Endothelial cell (in vitro differentiated cells): ENCODE results near the gene CAV1. TPM values are rescaled to one million over a fixed set of nuclear protein-coding genes. Genes with fewer than 3 reads are reported as not detected.
"Not testable (repeated sequence)": the region's sequence is repeated elsewhere in the genome, so short reads cannot be mapped to it uniquely, and the experiment has no call there.

Experiments
- DNase-seq: peaks from one replicate; pipeline ENCODE4 v3.0.0; 2021; ENCODE audit warnings: low spot score
- H3K27ac Mint-ChIP-seq: one replicate; pipeline ENCODE4 v1.8.0; 2021; ENCODE audit warnings: mixed read lengths, inconsistent platforms; ENCODE audit not compliant: unreplicated experiment
- H3K27me3 Mint-ChIP-seq: one replicate; pipeline ENCODE4 v1.8.0; 2021; ENCODE audit warnings: mild to moderate bottlenecking, moderate library complexity, mixed read lengths, inconsistent platforms; ENCODE audit not compliant: unreplicated experiment
- H3K36me3 Mint-ChIP-seq: one replicate; pipeline ENCODE4 v1.8.0; 2021; ENCODE audit warnings: mild to moderate bottlenecking, low read depth, mixed read lengths, inconsistent platforms; ENCODE audit not compliant: unreplicated experiment
- H3K4me1 Mint-ChIP-seq: one replicate; pipeline ENCODE4 v1.8.0; 2021; ENCODE audit warnings: mild to moderate bottlenecking, mixed read lengths, inconsistent platforms; ENCODE audit not compliant: unreplicated experiment
- H3K4me3 Mint-ChIP-seq: one replicate; pipeline ENCODE4 v1.8.0; 2021; ENCODE audit warnings: mild to moderate bottlenecking, mixed read lengths, inconsistent platforms; ENCODE audit not compliant: unreplicated experiment
- H3K9me3 Mint-ChIP-seq: one replicate; pipeline ENCODE4 v1.8.0; 2021; ENCODE audit warnings: mixed read lengths, inconsistent platforms; ENCODE audit not compliant: unreplicated experiment
- long read RNA-seq: library from polyadenylated mRNA; unstranded; transcript quantifications from one replicate; pipeline ENCODE4 v2.0.0, GENCODE V29; 2020; ENCODE audit not compliant: unreplicated experiment
- total RNA-seq: library from RNA; stranded (reverse); fragmentation: NEBNext Ultra II Directional; extraction: Animal tissue kit (Norgen Biotek cat#: 25700); gene quantifications from one replicate; pipeline ENCODE4 v1.2.1, GENCODE V29; 2021; ENCODE audit not compliant: unreplicated experiment
- TF ChIP-seq, protein P1 (sequence below): fragments of 200-600 bp; sonication (generic); IDR thresholded peaks from one replicate; pipeline ENCODE4 v1.5.0; 2021; ENCODE audit warnings: antibody characterized with exemption; ENCODE audit not compliant: unreplicated experiment

The CAV1 gene, protein sequence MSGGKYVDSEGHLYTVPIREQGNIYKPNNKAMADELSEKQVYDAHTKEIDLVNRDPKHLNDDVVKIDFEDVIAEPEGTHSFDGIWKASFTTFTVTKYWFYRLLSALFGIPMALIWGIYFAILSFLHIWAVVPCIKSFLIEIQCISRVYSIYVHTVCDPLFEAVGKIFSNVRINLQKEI
- 48.2 TPM for total RNA-seq
- long read RNA-seq, transcript CAV1-201 (3 exons, 2,704 nt) = major isoform, 25 of 39 reads
- long read RNA-seq, transcript CAV1-202 (2 exons, 2,628 nt) = minor isoform, 6 of 39 reads
- long read RNA-seq, partial matches to known transcripts = 0 of 39 reads
- long read RNA-seq, other reads (novel, unspliced or antisense) = 4 of 39 reads

DNA sequence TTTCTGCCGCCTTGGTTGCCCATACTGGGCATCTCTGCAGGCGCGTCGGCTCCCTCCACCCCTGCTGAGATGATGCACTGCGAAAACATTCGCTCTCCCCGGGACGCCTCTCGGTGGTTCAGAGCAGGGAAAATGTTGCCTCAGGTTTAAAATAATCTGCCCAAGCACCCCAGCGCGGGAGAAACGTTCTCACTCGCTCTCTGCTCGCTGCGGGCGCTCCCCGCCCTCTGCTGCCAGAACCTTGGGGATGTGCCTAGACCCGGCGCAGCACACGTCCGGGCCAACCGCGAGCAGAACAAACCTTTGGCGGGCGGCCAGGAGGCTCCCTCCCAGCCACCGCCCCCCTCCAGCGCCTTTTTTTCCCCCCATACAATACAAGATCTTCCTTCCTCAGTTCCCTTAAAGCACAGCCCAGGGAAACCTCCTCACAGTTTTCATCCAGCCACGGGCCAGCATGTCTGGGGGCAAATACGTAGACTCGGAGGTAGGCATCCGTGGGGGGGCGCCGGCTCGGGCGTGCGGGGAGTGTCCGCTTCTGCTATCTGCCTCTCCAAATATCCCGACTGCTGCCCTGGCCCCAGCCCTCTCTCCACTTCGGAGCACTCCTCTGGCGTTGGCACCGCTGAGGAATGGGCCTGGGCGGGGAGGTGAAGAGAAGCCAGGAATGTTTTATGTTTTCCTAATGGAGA, at the start of gene CAV1:
CAV1 (plus strand) TSS at position 428 of the 689 bp plus-strand sequence; CDS start at position 455, 27 bp downstream.
- Mint-ChIP-seq H3K27ac (peak within 1 kb of the TSS; percentile 48), H3K9me3 (no peaks in the 10 kb centered on the region), H3K27me3 (peaks cover 9% of the 10 kb centered on the region), H3K36me3 (no peaks in the 10 kb centered on the region), H3K4me3 (peak within 1 kb of the TSS; percentile 91), H3K4me1 (peaks cover 28% of the 10 kb centered on the region)
- TF ChIP-seq, protein P1, sequence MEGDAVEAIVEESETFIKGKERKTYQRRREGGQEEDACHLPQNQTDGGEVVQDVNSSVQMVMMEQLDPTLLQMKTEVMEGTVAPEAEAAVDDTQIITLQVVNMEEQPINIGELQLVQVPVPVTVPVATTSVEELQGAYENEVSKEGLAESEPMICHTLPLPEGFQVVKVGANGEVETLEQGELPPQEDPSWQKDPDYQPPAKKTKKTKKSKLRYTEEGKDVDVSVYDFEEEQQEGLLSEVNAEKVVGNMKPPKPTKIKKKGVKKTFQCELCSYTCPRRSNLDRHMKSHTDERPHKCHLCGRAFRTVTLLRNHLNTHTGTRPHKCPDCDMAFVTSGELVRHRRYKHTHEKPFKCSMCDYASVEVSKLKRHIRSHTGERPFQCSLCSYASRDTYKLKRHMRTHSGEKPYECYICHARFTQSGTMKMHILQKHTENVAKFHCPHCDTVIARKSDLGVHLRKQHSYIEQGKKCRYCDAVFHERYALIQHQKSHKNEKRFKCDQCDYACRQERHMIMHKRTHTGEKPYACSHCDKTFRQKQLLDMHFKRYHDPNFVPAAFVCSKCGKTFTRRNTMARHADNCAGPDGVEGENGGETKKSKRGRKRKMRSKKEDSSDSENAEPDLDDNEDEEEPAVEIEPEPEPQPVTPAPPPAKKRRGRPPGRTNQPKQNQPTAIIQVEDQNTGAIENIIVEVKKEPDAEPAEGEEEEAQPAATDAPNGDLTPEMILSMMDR = no peak
- peak; percentile 39 for DNase-seq

DNA sequence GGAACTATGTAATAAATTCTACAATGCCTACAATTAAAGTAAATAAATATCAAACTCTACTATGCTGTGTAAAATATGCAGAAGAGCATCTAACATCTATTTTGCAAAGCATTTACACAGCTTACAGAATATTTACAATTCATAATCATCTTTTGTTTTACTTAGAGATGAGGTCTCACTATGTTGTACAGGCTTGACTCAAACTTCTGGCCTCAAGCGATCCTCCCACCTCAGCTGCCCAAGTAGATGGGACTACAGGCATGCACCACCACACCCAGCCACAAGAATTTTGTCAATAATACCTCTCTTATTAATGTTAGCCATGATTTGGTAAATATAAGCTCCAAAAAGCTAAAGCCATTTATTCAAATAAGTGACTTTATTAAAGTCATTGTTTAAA, 47.2 kb upstream of the CAV1 start:
- no peaks in the 10 kb centered on the region for H3K4me1 Mint-ChIP-seq
- TF ChIP-seq, protein P1 = no peak
- no peaks in the 10 kb centered on the region for H3K9me3 Mint-ChIP-seq
- no peak overlapping the region for H3K27ac Mint-ChIP-seq
- no peak for DNase-seq
- no peaks in the 10 kb centered on the region for H3K27me3 Mint-ChIP-seq
- H3K4me3 Mint-ChIP-seq = no peak overlapping the region
- no peaks in the 10 kb centered on the region for H3K36me3 Mint-ChIP-seq

DNA sequence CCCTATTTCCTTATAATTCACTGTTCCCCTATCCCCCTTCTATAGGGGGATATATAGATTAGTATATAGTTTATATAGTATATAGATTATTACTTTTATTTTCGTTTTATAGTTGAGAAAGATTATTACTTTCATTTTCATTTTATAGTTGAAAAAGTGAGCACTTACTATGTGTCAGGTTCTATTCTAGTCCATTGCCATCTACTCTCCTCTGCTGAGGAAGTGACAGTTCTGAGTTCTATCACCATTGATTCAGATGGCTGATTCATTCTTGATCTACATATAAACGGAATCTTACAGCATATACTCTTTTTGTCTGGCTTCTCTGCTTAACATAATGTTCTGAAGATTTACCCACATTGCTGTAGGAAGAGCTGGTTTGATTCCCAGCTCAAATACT, 46.0 kb upstream of the CAV1 start:
- H3K27ac Mint-ChIP-seq = no peak overlapping the region
- H3K27me3 Mint-ChIP-seq = no peaks in the 10 kb centered on the region
- no peaks in the 10 kb centered on the region for H3K4me1 Mint-ChIP-seq
- no peak overlapping the region for H3K4me3 Mint-ChIP-seq
- TF ChIP-seq, protein P1 = no peak
- DNase-seq = no peak
- H3K9me3 Mint-ChIP-seq = no peaks in the 10 kb centered on the region
- H3K36me3 Mint-ChIP-seq = no peaks in the 10 kb centered on the region

DNA sequence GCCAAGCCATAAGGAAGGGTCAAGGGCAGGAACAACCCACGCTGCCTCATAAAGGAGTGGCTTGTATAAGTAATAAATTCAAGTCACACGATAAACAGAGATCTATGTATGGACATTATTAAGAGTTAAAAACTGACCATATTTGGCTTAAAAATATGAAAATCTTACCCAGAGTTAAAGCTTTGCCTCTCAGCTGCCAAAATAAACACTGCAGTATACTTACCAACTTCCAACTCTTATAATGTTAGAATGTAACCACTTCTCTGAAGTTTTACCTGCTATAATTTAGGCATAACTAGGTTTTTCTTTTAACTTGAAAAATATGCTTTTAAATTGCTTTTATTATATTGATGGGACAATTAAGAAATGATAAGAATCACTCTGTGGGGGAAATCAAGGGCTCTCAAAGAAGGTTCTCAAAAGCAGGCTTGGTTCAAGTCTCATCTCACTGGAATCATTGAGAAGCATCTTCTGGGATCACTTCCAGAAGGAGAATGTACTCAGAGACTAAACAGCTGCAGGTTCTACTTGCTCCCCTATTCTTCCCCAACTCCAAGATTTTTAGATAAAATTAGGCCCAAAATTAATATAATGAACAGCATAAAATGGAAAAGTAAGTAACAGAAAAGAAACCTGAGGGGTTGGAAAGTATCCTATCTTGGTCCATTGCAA, 41.4 kb upstream of the CAV1 start:
- no peak overlapping the region for H3K27ac Mint-ChIP-seq
- no peaks in the 10 kb centered on the region for H3K27me3 Mint-ChIP-seq
- no peaks in the 10 kb centered on the region for H3K9me3 Mint-ChIP-seq
- no peaks in the 10 kb centered on the region for H3K4me1 Mint-ChIP-seq
- TF ChIP-seq, protein P1 = no peak
- no peak overlapping the region for H3K4me3 Mint-ChIP-seq
- no peaks in the 10 kb centered on the region for H3K36me3 Mint-ChIP-seq
- no peak for DNase-seq

DNA sequence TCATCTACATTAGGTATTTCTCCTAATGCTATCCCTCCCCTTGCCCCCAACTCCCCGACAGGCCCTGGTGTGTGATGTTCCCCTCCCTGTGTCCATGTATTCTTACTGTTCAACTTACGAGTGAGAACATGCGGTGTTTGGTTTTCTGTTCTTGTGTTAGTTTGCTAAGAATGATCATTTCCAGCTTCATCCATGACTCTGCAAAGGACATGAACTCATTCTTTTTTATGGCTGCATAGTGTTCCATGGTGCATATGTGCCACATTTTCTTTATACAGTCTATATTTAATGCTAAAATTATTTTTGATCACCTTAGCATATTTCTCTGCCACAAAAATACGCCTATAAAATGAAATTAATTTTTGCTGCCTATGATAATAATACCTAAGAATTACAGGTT, 40.4 kb upstream of the CAV1 start:
- DNase-seq, H3K4me3 Mint-ChIP-seq, H3K9me3 Mint-ChIP-seq, H3K27ac Mint-ChIP-seq, H3K4me1 Mint-ChIP-seq, H3K36me3 Mint-ChIP-seq, H3K27me3 Mint-ChIP-seq: not testable (repeated sequence)
